HEK293 (cell line): Measurements from ENCODE around the gene WFS1.

Source experiments
- CTCF ChIA-PET: fragments of 350-600 bp; formaldehyde crosslinking; extraction: SDS; loops from one replicate; lab custom pipeline; 2021; ENCODE audit warnings: antibody characterized with exemption; lab: Yijun Ruan, JAX
- POLR2A ChIA-PET: fragments of 300-600 bp; formaldehyde crosslinking; extraction: SDS; loops from one replicate; lab custom pipeline; 2020; ENCODE audit warnings: antibody characterized with exemption, inconsistent platforms; lab: Yijun Ruan, JAX
- H3K27ac ChIP-seq: fragments of 200-500 bp; sonication (Bioruptor generic); 2 replicates; pipeline ENCODE4 v1.5.1; 2014; ENCODE audit warnings: low read depth, low read length, control low read depth, inconsistent platforms; ENCODE audit errors: extremely low read depth
- H3K36me3 ChIP-seq, 2 experiments: fragments of 200-500 bp in 1 of 2; sonication (Bioruptor generic) in 1 of 2; 1 replicate in 1 of 2; 2 replicates in 1 of 2; pipeline ENCODE4 v1.5.1; 2014 to 2017; ENCODE audit warnings: inconsistent platforms in 2 of 2, low read length in 2 of 2; ENCODE audit not compliant: control insufficient read depth in 2 of 2, insufficient read depth in 1 of 2
- H3K4me1 ChIP-seq: fragments of 200-500 bp; sonication (Bioruptor generic); 2 replicates; pipeline ENCODE4 v1.5.1; 2014; ENCODE audit warnings: mild to moderate bottlenecking, low read length, inconsistent platforms; ENCODE audit not compliant: control insufficient read depth, insufficient read depth
- H3K4me3 ChIP-seq: 2 replicates; pipeline ENCODE4 v1.5.1; 2011; ENCODE audit warnings: low read depth, mild to moderate bottlenecking, control low read depth, low read length, moderate library complexity
- H3K9me3 ChIP-seq: fragments of 200-500 bp; sonication (Bioruptor generic); 2 replicates; pipeline ENCODE4 v1.5.1; 2014; ENCODE audit warnings: low read depth, low read length, inconsistent platforms; ENCODE audit not compliant: control insufficient read depth, insufficient read depth
- EGR2 ChIP-seq: fragments of 450-650 bp; formaldehyde crosslinking; IDR thresholded peaks from 2 replicates; pipeline ENCODE4 v1.5.1; 2016; ENCODE audit warnings: low read depth, missing biosample characterization, missing genetic modification characterization
- GLI2 ChIP-seq: fragments of 450-650 bp; formaldehyde crosslinking; IDR thresholded peaks from 2 replicates; pipeline ENCODE4; 2017; ENCODE audit warnings: missing biosample characterization, missing genetic modification characterization, low read depth, borderline replicate concordance
- MZF1 ChIP-seq: fragments of 450-650 bp; formaldehyde crosslinking; IDR thresholded peaks from 2 replicates; pipeline ENCODE4 v1.5.1; 2017; ENCODE audit warnings: missing biosample characterization, missing genetic modification characterization, borderline replicate concordance
- PRDM4 ChIP-seq: fragments of 450-650 bp; formaldehyde crosslinking; IDR thresholded peaks from 2 replicates; pipeline ENCODE4 v1.5.1; 2017; ENCODE audit warnings: missing biosample characterization, missing genetic modification characterization
- SP2 ChIP-seq: fragments of 450-650 bp; formaldehyde crosslinking; IDR thresholded peaks from 2 replicates; pipeline ENCODE4 v1.5.1; 2016; ENCODE audit warnings: missing biosample characterization, missing genetic modification characterization
- ZBTB7A ChIP-seq: fragments of 450-650 bp; formaldehyde crosslinking; IDR thresholded peaks from 2 replicates; pipeline ENCODE4 v1.5.1; 2016; ENCODE audit warnings: low read depth, missing biosample characterization, missing genetic modification characterization
- ZBTB8A ChIP-seq: fragments of 450-650 bp; formaldehyde crosslinking; IDR thresholded peaks from 2 replicates; pipeline ENCODE4 v1.5.1; 2016; ENCODE audit warnings: missing biosample characterization, missing genetic modification characterization
- ZFP69B ChIP-seq: fragments of 450-650 bp; formaldehyde crosslinking; IDR thresholded peaks from 2 replicates; pipeline ENCODE4 v1.5.1; 2016; ENCODE audit warnings: missing biosample characterization, missing genetic modification characterization
- ZNF10 ChIP-seq: fragments of 450-650 bp; formaldehyde crosslinking; IDR thresholded peaks from 2 replicates; pipeline ENCODE4 v1.5.1; 2017; ENCODE audit warnings: missing biosample characterization, missing genetic modification characterization
- ZNF239 ChIP-seq: fragments of 450-650 bp; formaldehyde crosslinking; IDR thresholded peaks from 2 replicates; pipeline ENCODE4 v1.5.1; 2016; ENCODE audit warnings: missing biosample characterization, missing genetic modification characterization
- ZNF48 ChIP-seq: fragments of 450-650 bp; formaldehyde crosslinking; IDR thresholded peaks from 2 replicates; pipeline ENCODE4 v1.5.1; 2016; ENCODE audit warnings: missing biosample characterization, missing genetic modification characterization
- ZNF530 ChIP-seq: fragments of 450-650 bp; formaldehyde crosslinking; IDR thresholded peaks from 2 replicates; pipeline ENCODE4 v1.5.1; 2016; ENCODE audit warnings: low read depth, missing biosample characterization, missing genetic modification characterization
- ZNF548 ChIP-seq: fragments of 450-650 bp; formaldehyde crosslinking; IDR thresholded peaks from 2 replicates; pipeline ENCODE4 v1.5.1; 2016; ENCODE audit warnings: missing biosample characterization, missing genetic modification characterization
- ZNF664 ChIP-seq: fragments of 450-650 bp; formaldehyde crosslinking; IDR thresholded peaks from 2 replicates; pipeline ENCODE4 v1.5.1; 2016; ENCODE audit warnings: missing biosample characterization, missing genetic modification characterization
- ZNF785 ChIP-seq: fragments of 450-650 bp; formaldehyde crosslinking; IDR thresholded peaks from 2 replicates; pipeline ENCODE4 v1.5.1; 2016; ENCODE audit warnings: missing biosample characterization, missing genetic modification characterization
- TF ChIP-seq, protein P1 (sequence below): IDR thresholded peaks from 2 replicates; pipeline ENCODE4 v1.6.1; 2011; ENCODE audit warnings: mild to moderate bottlenecking, low read depth, low read length, borderline replicate concordance
- TF ChIP-seq, protein P2 (sequence below): fragments of 450-650 bp; formaldehyde crosslinking; conservative IDR thresholded peaks from 2 replicates; pipeline ENCODE4 v1.5.1; 2016; ENCODE audit warnings: low read depth, missing biosample characterization, missing genetic modification characterization

Gene WFS1

GRCh38 chr4:6228158-6229067, 41.2 kb upstream of the WFS1 start:
- Histone ChIP-seq H3K9me3 (no peaks in the 10 kb centered on the region), H3K4me1 (no peaks in the 10 kb centered on the region), H3K36me3 (no peaks in the 10 kb centered on the region), H3K4me3 (no peak overlapping the region), H3K27ac (no peak overlapping the region)
- CTCF ChIA-PET = interaction anchor here (1.2 to 1.5 kb wide), 2 partner anchors 22 to 99 kb away, joined by 3 to 4 read pairs; no protein-coding TSS in a partner anchor
- POLR2A ChIA-PET = no interaction called here
- no peak for TF ChIP-seq PRDM4
- no peak for TF ChIP-seq ZFP69B (tag by site-specific recombination)
- TF ChIP-seq ZNF664 (tag by site-specific recombination) = no peak
- no peak for TF ChIP-seq ZNF10
- no peak for TF ChIP-seq ZNF785 (tag by site-specific recombination)

DNA sequence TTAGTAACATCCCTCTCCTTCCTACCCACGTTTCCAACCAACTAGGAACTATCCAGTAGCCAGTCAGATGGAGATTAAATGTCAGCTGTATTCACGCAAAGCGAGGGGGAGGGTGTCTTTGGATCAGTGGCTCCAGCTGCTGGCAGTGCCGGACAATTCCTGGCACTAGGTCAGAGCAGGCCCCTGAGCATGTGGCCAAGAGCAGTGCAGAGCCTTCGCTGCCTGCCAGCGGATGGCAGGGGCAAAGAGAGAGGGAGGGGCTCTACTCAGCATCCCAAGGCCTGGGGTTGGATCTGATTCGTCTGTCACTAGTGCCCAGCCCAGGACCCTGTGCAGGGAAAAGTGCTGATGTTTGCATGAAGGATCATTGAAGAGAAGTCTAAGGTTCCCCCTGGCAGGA, 40.6 kb upstream of the WFS1 start:
- ChIA-PET CTCF (interaction anchor here (1.5 kb wide), 1 partner anchor 22 kb away, joined by 3 read pairs; no protein-coding TSS in a partner anchor), POLR2A (no interaction called here)
- H3K27ac ChIP-seq = no peak overlapping the region
- no peak for TF ChIP-seq GLI2 (tag by site-specific recombination)
- no peak for TF ChIP-seq ZBTB7A
- no peak for TF ChIP-seq ZNF48
- H3K36me3 ChIP-seq = no peaks in the 10 kb centered on the region
- H3K9me3 ChIP-seq = no peaks in the 10 kb centered on the region
- H3K4me3 ChIP-seq = no peak overlapping the region
- H3K4me1 ChIP-seq = no peaks in the 10 kb centered on the region

DNA sequence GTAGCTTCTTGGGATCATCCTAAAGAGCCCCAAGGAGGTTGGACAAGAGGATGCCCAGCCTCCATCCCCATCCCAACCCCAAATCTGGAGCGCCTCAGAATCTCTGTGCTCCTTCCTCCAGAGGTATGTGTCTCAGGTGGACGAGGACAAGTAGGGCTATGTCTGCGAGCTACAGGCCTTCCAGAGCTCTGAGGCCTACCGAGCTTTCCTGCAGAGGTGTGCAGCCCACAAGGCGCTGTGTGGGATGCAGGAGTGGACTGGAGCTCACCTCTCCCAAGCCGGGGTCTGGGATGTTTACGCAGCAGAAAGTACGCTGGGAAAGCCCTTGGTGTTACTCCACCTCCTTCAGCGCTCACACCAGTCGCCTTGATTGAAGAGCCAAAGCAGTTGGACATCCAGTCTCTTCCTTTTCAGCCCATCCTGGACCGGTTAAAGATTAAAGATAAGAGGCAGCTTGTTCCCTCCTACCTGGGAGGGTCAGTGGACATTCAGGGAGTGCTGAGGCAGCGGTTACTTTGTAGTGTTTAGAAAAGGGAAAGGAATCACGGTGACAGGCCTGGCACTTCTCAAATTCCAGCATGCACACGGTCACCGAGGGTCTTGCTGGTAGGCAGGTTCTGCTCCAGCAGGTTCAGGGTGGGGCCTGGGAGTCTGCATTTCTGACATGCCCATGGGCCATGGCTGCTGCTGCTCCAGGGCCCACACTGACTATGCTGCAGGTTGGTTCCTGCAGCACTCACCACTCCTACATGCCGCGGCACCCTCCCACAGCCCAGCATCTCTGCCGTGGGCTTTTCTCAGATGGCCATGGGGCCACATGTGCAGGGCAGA, 39.8 kb upstream of the WFS1 start:
- Histone ChIP-seq H3K27ac (no peak overlapping the region), H3K36me3 (no peaks in the 10 kb centered on the region), H3K9me3 (no peaks in the 10 kb centered on the region), H3K4me1 (no peaks in the 10 kb centered on the region), H3K4me3 (no peak overlapping the region)
- ChIA-PET CTCF (interaction anchor here (1.5 kb wide), 1 partner anchor 21 kb away, joined by 3 read pairs; no protein-coding TSS in a partner anchor), POLR2A (no interaction called here)
- TF ChIP-seq, protein P1, sequence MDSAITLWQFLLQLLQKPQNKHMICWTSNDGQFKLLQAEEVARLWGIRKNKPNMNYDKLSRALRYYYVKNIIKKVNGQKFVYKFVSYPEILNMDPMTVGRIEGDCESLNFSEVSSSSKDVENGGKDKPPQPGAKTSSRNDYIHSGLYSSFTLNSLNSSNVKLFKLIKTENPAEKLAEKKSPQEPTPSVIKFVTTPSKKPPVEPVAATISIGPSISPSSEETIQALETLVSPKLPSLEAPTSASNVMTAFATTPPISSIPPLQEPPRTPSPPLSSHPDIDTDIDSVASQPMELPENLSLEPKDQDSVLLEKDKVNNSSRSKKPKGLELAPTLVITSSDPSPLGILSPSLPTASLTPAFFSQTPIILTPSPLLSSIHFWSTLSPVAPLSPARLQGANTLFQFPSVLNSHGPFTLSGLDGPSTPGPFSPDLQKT = no peak
- TF ChIP-seq EGR2 = peak; percentile 50; the same call in 1 of the 2 replicates
- TF ChIP-seq, protein P2, sequence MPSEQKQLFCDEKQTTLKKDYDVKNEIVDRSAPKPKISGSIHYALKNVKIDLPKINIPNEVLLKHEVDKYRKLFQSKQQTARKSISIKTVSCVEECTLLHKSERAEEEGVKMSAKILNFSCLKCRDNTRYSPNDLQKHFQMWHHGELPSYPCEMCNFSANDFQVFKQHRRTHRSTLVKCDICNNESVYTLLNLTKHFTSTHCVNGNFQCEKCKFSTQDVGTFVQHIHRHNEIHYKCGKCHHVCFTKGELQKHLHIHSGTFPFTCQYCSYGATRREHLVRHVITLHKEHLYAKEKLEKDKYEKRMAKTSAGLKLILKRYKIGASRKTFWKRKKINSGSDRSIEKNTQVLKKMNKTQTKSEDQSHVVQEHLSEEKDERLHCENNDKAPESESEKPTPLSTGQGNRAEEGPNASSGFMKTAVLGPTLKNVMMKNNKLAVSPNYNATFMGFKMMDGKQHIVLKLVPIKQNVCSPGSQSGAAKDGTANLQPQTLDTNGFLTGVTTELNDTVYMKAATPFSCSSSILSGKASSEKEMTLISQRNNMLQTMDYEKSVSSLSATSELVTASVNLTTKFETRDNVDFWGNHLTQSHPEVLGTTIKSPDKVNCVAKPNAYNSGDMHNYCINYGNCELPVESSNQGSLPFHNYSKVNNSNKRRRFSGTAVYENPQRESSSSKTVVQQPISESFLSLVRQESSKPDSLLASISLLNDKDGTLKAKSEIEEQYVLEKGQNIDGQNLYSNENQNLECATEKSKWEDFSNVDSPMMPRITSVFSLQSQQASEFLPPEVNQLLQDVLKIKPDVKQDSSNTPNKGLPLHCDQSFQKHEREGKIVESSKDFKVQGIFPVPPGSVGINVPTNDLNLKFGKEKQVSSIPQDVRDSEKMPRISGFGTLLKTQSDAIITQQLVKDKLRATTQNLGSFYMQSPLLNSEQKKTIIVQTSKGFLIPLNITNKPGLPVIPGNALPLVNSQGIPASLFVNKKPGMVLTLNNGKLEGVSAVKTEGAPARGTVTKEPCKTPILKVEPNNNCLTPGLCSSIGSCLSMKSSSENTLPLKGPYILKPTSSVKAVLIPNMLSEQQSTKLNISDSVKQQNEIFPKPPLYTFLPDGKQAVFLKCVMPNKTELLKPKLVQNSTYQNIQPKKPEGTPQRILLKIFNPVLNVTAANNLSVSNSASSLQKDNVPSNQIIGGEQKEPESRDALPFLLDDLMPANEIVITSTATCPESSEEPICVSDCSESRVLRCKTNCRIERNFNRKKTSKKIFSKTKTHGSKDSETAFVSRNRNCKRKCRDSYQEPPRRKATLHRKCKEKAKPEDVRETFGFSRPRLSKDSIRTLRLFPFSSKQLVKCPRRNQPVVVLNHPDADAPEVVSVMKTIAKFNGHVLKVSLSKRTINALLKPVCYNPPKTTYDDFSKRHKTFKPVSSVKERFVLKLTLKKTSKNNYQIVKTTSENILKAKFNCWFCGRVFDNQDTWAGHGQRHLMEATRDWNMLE (tag by site-specific recombination) = no peak
- no peak for TF ChIP-seq ZNF548 (tag by site-specific recombination)
- no peak for TF ChIP-seq MZF1
- no peak for TF ChIP-seq ZBTB8A (tag by site-specific recombination)
- no peak for TF ChIP-seq ZNF530 (tag by site-specific recombination)
- no peak for TF ChIP-seq ZNF239 (tag by site-specific recombination)
- TF ChIP-seq PRDM4 = no peak
- no peak for TF ChIP-seq SP2 (tag by site-specific recombination)
